Astrocyte of the spinal cord (primary cell): ENCODE measurements around the gene PADI3.

ENCODE experiments used
- DNase-seq: peaks from one replicate; pipeline ENCODE4 v3.0.0; 2011; ENCODE audit warnings: low read depth, low spot score
- H3K4me3 ChIP-seq: 2 replicates; pipeline ENCODE4 v1.5.1; 2011; ENCODE audit warnings: low read depth, mild to moderate bottlenecking, low read length, moderate library complexity
- in situ Hi-C: cut with HindIII; loops from 2 replicates; pipeline ENCODE4 v1.10.0; 2017; ENCODE audit warnings: low sequenced_read_pairs
- TF ChIP-seq, protein P1 (sequence below): IDR thresholded peaks from 2 replicates; pipeline ENCODE4 v1.5.1; 2012; ENCODE audit warnings: low read depth, mild to moderate bottlenecking, low read length, inconsistent platforms

PADI3 gene

GRCh38 chr1:17265950-17266349, 17.1 kb downstream of the PADI3 start:
- DNase-seq, result no peak
- TF ChIP-seq, protein P1, sequence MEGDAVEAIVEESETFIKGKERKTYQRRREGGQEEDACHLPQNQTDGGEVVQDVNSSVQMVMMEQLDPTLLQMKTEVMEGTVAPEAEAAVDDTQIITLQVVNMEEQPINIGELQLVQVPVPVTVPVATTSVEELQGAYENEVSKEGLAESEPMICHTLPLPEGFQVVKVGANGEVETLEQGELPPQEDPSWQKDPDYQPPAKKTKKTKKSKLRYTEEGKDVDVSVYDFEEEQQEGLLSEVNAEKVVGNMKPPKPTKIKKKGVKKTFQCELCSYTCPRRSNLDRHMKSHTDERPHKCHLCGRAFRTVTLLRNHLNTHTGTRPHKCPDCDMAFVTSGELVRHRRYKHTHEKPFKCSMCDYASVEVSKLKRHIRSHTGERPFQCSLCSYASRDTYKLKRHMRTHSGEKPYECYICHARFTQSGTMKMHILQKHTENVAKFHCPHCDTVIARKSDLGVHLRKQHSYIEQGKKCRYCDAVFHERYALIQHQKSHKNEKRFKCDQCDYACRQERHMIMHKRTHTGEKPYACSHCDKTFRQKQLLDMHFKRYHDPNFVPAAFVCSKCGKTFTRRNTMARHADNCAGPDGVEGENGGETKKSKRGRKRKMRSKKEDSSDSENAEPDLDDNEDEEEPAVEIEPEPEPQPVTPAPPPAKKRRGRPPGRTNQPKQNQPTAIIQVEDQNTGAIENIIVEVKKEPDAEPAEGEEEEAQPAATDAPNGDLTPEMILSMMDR, result no peak
- no peak overlapping the region for H3K4me3 ChIP-seq
- in situ Hi-C loops, result no loop called here

DNA sequence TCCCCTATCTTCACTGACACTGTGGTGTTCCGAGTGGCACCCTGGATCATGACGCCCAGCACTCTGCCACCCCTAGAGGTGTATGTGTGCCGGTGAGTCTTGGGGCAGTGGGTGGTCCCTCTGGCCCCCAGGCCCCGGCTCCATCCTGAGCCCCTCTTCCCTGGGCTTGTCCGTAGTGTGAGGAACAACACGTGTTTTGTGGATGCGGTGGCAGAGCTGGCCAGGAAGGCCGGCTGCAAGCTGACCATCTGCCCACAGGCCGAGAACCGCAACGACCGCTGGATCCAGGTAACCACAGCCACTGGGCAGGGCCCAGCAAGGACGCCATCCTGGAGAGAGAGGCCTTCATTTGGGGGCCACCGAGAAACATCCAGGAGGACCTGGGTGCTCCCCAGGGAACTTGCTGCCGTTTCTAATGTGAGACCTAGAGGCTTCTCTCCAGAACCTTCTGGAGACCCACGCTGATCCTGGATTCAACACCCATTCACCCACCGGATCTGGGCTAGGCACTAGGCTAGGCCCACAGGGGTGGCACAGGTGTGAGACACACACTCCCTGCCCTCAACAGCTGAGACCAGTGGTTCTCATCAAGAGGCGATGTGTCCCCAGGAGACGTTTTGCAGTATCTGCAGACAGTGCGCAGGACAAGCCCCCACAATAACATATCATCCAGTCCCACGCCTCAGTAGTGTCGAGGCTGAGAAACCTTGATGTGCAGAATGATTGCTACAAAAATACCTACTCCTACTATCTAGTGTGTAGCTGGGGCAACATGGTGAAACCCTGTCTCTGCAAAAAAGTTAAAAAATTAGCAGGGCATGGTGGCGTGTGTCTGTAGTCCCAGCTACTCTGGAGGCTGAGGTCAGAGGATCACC, 22.2 kb downstream of the PADI3 start:
- no peak for DNase-seq
- in situ Hi-C loops, result no loop called here
- TF ChIP-seq, protein P1, result no peak
- H3K4me3 ChIP-seq, result no peak overlapping the region

DNA sequence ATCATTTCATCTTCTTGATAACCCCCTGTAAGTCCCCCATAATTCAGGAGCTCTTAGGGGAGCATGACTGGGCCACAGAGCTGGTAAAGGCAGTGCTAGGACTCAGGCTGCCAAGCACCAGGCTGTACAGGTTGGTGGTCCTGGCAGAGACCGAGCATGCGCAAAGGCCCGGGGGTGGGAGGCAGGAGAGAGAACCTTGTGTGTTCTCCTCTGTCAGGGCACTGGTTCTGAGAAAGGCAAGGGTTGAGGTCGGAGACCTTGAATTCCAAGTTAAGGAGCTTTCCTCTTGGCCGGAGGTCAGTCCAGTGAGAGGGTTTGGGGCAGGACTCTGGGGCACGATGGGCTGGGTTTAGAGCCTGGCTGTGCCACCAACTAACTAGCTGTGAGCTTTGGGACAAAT, 23.2 kb downstream of the PADI3 start:
- DNase-seq, result no peak
- TF ChIP-seq, protein P1, result no peak
- no peak overlapping the region for H3K4me3 ChIP-seq
- in situ Hi-C loops, result no loop called here

- H3K4me3 ChIP-seq, result no peak overlapping the region
- in situ Hi-C loops, result no loop called here
- TF ChIP-seq, protein P1, result no peak
- no peak for DNase-seq
Observed at GRCh38 chr1:17272646-17273045, 23.7 kb downstream of the PADI3 start.

DNA sequence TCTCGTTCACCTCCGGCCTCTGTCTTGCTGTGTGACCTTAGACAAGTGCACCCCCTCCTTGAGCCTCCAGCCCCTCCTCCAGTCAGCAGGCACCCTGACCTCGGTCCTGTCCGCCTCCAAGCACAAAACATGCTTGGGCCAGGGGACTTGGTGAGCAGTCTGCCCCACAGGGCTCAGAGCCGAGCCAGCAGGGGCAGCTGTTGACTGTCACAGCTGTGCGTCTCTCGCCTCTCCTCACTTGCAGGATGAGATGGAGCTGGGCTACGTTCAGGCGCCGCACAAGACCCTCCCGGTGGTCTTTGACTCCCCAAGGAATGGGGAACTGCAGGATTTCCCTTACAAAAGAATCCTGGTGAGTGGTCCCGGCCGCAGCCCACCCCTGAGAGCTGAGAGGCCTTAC, 24.2 kb downstream of the PADI3 start:
- no peak overlapping the region for H3K4me3 ChIP-seq
- TF ChIP-seq, protein P1, result no peak
- no peak for DNase-seq
- in situ Hi-C loops, result no loop called here

GRCh38 chr1:17274186-17275170, 25.6 kb downstream of the PADI3 start:
- H3K4me3 ChIP-seq, result no peak overlapping the region
- peak; percentile 34 for DNase-seq
- in situ Hi-C loops, result no loop called here
- TF ChIP-seq, protein P1, result peak; percentile 85
